Keratinocyte (primary cell): ENCODE results near the gene SNAPC4.

Source experiments
- EZH2 ChIP-seq: IDR thresholded peaks from one replicate; pipeline ENCODE4 v1.6.1; 2012; ENCODE audit warnings: inconsistent platforms, mild to moderate bottlenecking, low read length, moderate library complexity
- TF ChIP-seq, protein P1 (sequence below), 3 experiments: IDR thresholded peaks in 1 of 3; conservative IDR thresholded peaks in 1 of 3; optimal IDR thresholded peaks in 1 of 3; 2 replicates in 2 of 3; 3 replicates in 1 of 3; pipeline versions ENCODE3 to v1.5.1; 2011; ENCODE audit warnings: low read length in 3 of 3, mild to moderate bottlenecking in 3 of 3, moderate library complexity in 2 of 3, control low read depth in 1 of 3, inconsistent platforms in 1 of 3; ENCODE audit not compliant: insufficient read depth in 2 of 3; ENCODE audit errors: extremely low read depth in 1 of 3

DNA sequence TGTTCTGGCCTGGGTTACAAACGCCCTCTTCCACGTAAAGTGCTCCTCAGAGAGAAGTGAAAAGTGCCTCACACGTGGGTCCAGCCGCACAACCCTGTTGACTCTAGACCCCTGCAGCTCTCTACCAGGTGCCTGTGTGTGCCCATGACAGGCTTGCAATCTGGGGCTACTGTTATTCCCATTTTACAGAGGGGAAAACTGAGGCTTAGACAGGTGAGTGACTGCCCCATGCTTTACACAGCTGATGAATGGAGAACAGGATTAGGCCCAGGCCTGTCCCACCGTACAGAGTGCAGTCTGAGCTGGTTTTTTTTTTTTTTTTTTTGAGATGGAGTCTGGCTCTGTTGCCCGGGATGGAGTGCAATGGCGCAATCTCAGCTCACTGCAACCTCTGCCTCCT, 45.8 kb upstream of the SNAPC4 start:
- TF ChIP-seq, protein P1, sequence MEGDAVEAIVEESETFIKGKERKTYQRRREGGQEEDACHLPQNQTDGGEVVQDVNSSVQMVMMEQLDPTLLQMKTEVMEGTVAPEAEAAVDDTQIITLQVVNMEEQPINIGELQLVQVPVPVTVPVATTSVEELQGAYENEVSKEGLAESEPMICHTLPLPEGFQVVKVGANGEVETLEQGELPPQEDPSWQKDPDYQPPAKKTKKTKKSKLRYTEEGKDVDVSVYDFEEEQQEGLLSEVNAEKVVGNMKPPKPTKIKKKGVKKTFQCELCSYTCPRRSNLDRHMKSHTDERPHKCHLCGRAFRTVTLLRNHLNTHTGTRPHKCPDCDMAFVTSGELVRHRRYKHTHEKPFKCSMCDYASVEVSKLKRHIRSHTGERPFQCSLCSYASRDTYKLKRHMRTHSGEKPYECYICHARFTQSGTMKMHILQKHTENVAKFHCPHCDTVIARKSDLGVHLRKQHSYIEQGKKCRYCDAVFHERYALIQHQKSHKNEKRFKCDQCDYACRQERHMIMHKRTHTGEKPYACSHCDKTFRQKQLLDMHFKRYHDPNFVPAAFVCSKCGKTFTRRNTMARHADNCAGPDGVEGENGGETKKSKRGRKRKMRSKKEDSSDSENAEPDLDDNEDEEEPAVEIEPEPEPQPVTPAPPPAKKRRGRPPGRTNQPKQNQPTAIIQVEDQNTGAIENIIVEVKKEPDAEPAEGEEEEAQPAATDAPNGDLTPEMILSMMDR (optimal IDR thresholded peaks at IDR 0.05 in 1 of 3, IDR thresholded peaks at IDR 0.05 in 1 of 3, conservative IDR thresholded peaks at IDR 0.05 in 1 of 3; ENCODE audit: extremely low read depth in 1 of 3, insufficient read depth in 2 of 3, low read length in 3 of 3): no peak
- TF ChIP-seq EZH2: no peak
